Testis (tissue), 3 donors: ENCODE measurements around the gene CA14. TPM values are rescaled to one million over a fixed set of nuclear protein-coding genes. Genes with fewer than 3 reads are reported as not detected.

Experiments
- DNase-seq: peaks from one replicate; pipeline ENCODE4 v3.0.0-alpha.2; 2019
- H3K27ac ChIP-seq, 2 donors: fragments of 200-600 bp; sonication (generic); one replicate each; pipeline ENCODE4 v1.5.1; 2019
- H3K27me3 ChIP-seq: fragments of 200-600 bp; sonication (generic); one replicate; pipeline ENCODE4 v1.5.1; 2019
- H3K36me3 ChIP-seq: fragments of 200-600 bp; sonication (generic); one replicate; pipeline ENCODE4 v1.5.1; 2017; ENCODE audit warnings: low read depth; ENCODE audit errors: missing control alignments
- H3K4me1 ChIP-seq: fragments of 200-600 bp; sonication (generic); one replicate; pipeline ENCODE4 v1.5.1; 2019
- H3K4me3 ChIP-seq, 2 donors: fragments of 200-600 bp; sonication (generic); one replicate each; pipeline ENCODE4 v1.5.1; 2017 to 2019
- H3K9me3 ChIP-seq: fragments of 200-600 bp; sonication (generic); one replicate; pipeline ENCODE4 v1.5.1; 2017
- CTCF ChIP-seq, 3 experiments: fragments of 450-650 bp in 2 of 3; fragments of 200-600 bp in 1 of 3; sonication (generic) in 1 of 3; IDR thresholded peaks; one replicate each; pipeline ENCODE4 v1.5.1; 2016 to 2019; ENCODE audit warnings: antibody characterized with exemption in 3 of 3, mild to moderate bottlenecking in 2 of 3, moderate library complexity in 1 of 3
- POLR2A ChIP-seq: fragments of 450-650 bp; IDR thresholded peaks from one replicate; pipeline ENCODE4 v1.6.1; 2017; ENCODE audit warnings: antibody characterized with exemption, mild to moderate bottlenecking, moderate library complexity
- WGBS, 2 donors: methylation state at CpG; one replicate each; pipeline ENCODE4 v1.1.5; 2018; 5-methylcytosine and 5-hydroxymethylcytosine counted together
- intact Hi-C: fragments of 100-400 bp; cut with DNase I; formaldehyde crosslinking; loops from one replicate; pipeline ENCODE4 v1.15.1; 2023; ENCODE audit warnings: low total_unique reads
- polyA plus RNA-seq: library from polyadenylated mRNA; stranded (reverse); fragments of 350-450 nt; fragmentation: Illumina TruSeq; extraction: RNeasy Lipid Tissue Mini Kit (QIAGEN cat#74804); gene quantifications from one replicate; pipeline ENCODE4 v1.2.3, GENCODE V29; 2014; ENCODE audit warnings: low read depth, low replicate concordance; ENCODE audit not compliant: insufficient read depth
- total RNA-seq, 2 donors: library from RNA; depleted of rRNA; stranded (reverse); fragments of >200 nt; gene quantifications; one replicate each; pipeline ENCODE4 v1.2.3, GENCODE V29; 2016

CA14 gene
- total and polyA plus RNA-seq, 3 donors from 2014 or later: 0.25 to 0.98 TPM; not detected in 1

GRCh38 chr1:150267896-150268295 is 10.3 kb downstream of the CA14 start:
- H3K27ac ChIP-seq: peak overlapping the region; percentile 91 to 95
- H3K27me3 ChIP-seq: no peaks in the 10 kb centered on the region
- TF ChIP-seq CTCF (IDR thresholded peaks at IDR 0.05): no peak
- no peak for TF ChIP-seq POLR2A
- intact Hi-C loops: no loop called here
- H3K4me1 ChIP-seq: peaks cover 19% of the 10 kb centered on the region
- no peaks in the 10 kb centered on the region for H3K36me3 ChIP-seq
- DNase-seq: no peak
- peak overlapping the region; percentile 84 to 98 for H3K4me3 ChIP-seq
- no peaks in the 10 kb centered on the region for H3K9me3 ChIP-seq
- WGBS, 2 donors: 11 to 25% methylated on average over 6 of the region's 6 CpGs

DNA sequence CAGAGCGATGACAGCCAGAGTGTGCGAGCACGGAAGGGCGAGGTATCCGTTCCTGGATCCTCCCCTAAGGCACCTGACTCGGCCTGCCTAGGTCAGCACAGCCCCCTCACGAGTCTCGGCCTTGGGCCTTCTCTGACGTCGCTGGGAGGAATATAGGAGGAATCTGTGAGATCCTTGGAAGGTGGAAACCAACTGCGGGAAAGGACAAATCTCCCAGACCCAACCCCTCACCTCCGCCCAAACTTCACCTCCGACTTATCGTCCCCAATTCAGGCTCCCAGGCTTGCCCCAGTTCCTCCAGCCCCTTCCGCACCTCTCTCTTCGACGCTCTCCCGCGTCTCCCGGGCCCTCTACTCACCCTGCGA is 10.7 kb downstream of the CA14 start:
- Histone ChIP-seq H3K36me3 (no peaks in the 10 kb centered on the region), H3K4me1 (peaks cover 19% of the 10 kb centered on the region), H3K27me3 (no peaks in the 10 kb centered on the region), H3K27ac (peak overlapping the region; percentile 91 to 95), H3K4me3 (peak overlapping the region; percentile 84 to 98), H3K9me3 (no peaks in the 10 kb centered on the region)
- intact Hi-C loops: no loop called here
- peak; percentile 77 for DNase-seq
- WGBS, 2 donors: 0% methylated on average over 21 of the region's 21 CpGs
- no peak for TF ChIP-seq POLR2A
- TF ChIP-seq CTCF (IDR thresholded peaks at IDR 0.05): no peak

GRCh38 chr1:150268705-150269403 is 11.3 kb downstream of the CA14 start, which contains the start of gene APH1A:
TSS of gene APH1A (minus strand) at chr1:150269016. CDS start at chr1:150268810, 206 bp downstream.
- Histone ChIP-seq H3K27me3 (no peaks in the 10 kb centered on the region), H3K27ac (peak within 1 kb of the TSS; percentile 91 to 95), H3K4me3 (peak within 1 kb of the TSS; percentile 84 to 98), H3K4me1 (peaks cover 19% of the 10 kb centered on the region), H3K36me3 (no peaks in the 10 kb centered on the region), H3K9me3 (no peaks in the 10 kb centered on the region)
- peak in 1 of 3 experiments; percentile 18 for TF ChIP-seq CTCF (IDR thresholded peaks at IDR 0.05)
- no peak for TF ChIP-seq POLR2A
- 1% methylated on average over 17 to 49 of the region's 49 CpGs for WGBS, 2 donors
- peak; percentile 98 for DNase-seq
- intact Hi-C loops: no loop called here

- no peak for DNase-seq
- WGBS, 2 donors: 22 to 31% methylated on average over 10 of the region's 10 CpGs
- no peaks in the 10 kb centered on the region for H3K36me3 ChIP-seq
- H3K4me1 ChIP-seq: peaks cover 19% of the 10 kb centered on the region
- H3K9me3 ChIP-seq: no peaks in the 10 kb centered on the region
- H3K27me3 ChIP-seq: no peaks in the 10 kb centered on the region
- no peak for TF ChIP-seq CTCF (IDR thresholded peaks at IDR 0.05)
- TF ChIP-seq POLR2A: no peak
- intact Hi-C loops: no loop called here
- peak overlapping the region; percentile 91 to 95 for H3K27ac ChIP-seq
- H3K4me3 ChIP-seq: peak overlapping the region; percentile 84 to 98
These were observed 11.9 kb downstream of the CA14 start for GRCh38 chr1:150269451-150269850.
